ENCODE results near the gene PRR27.

Gene PRR27

DNA sequence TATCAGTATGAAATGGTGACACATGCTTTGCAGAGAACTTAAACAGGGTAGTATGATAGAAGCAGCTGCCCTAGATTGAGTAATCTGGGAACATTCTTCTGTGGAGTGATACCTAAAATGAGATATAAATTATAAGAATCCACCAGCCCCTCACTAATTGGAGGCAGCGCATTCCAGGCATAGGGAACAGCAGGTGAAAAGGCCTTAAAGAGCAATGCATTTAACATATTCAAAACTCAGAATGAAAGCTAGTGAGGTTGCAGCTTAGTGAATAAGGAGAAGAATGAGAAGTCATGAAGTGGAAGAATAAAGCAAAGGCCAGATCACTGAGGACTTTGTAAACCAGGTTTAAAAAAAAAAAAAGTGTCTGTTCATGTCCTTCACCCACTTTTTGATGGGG lies 36.5 kb downstream of the PRR27 start:
- no peaks in the 10 kb centered on the region for H3F3A ChIP-seq (ENCODE audit: insufficient read depth, low read length)
- H3K4me1 ChIP-seq (ENCODE audit: low read length): no peaks in the 10 kb centered on the region
- no peaks in the 10 kb centered on the region for H3K9me3 ChIP-seq (replicated peaks; ENCODE audit: insufficient read depth, low read length)
- no peak for DNase-seq
- no peaks in the 10 kb centered on the region for H3K27me3 ChIP-seq (replicated peaks; ENCODE audit: insufficient read depth, low read length)
- H3K4me2 ChIP-seq (ENCODE audit: low read depth, low read length): no peak overlapping the region
- TF ChIP-seq EZH2 (optimal IDR thresholded peaks at IDR 0.05; ENCODE audit: low read depth, low read length): no peak
- no peak for TF ChIP-seq EZH2phosphoT487 (IDR thresholded peaks at IDR 0.05; ENCODE audit: low read length)
- TF ChIP-seq, protein P1, sequence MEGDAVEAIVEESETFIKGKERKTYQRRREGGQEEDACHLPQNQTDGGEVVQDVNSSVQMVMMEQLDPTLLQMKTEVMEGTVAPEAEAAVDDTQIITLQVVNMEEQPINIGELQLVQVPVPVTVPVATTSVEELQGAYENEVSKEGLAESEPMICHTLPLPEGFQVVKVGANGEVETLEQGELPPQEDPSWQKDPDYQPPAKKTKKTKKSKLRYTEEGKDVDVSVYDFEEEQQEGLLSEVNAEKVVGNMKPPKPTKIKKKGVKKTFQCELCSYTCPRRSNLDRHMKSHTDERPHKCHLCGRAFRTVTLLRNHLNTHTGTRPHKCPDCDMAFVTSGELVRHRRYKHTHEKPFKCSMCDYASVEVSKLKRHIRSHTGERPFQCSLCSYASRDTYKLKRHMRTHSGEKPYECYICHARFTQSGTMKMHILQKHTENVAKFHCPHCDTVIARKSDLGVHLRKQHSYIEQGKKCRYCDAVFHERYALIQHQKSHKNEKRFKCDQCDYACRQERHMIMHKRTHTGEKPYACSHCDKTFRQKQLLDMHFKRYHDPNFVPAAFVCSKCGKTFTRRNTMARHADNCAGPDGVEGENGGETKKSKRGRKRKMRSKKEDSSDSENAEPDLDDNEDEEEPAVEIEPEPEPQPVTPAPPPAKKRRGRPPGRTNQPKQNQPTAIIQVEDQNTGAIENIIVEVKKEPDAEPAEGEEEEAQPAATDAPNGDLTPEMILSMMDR (IDR thresholded peaks at IDR 0.05; ENCODE audit: low read length): no peak
- H2AFZ ChIP-seq (ENCODE audit: low read length): no peak overlapping the region
- no peak overlapping the region for H3K4me3 ChIP-seq (ENCODE audit: low read length)
- no peaks in the 10 kb centered on the region for H3K79me2 ChIP-seq (ENCODE audit: low read length)
- no peak overlapping the region for H3K9ac ChIP-seq (ENCODE audit: low read length)
- no peaks in the 10 kb centered on the region for H3K36me3 ChIP-seq (replicated peaks; ENCODE audit: insufficient read depth, low read length)
- H3K27ac ChIP-seq (ENCODE audit: low read length): no peak overlapping the region
- no peaks in the 10 kb centered on the region for H4K20me1 ChIP-seq (ENCODE audit: insufficient read depth, low read length)
- no peaks in the 10 kb centered on the region for H3K9me2 ChIP-seq (replicated peaks; ENCODE audit: insufficient read depth, low read length)

DNA sequence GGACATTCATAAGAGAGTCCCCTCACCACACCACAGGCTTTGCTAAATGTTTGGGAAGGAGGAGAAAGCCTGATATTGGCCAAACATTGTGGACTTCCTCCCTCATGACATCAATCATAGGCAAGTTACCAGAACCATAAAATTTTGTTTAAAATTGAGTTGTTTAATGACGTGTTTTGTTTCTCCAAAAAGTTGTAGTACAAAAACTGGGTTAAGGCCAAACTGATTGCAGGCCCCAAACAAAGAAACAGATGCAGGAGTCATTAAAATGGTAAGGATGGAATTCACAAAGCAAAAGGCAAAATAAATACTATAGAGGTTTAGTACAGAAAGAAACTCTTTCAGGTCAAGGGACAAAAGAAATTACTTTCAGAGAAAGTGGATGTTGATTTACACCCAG lies 37.6 kb downstream of the PRR27 start:
- no peaks in the 10 kb centered on the region for H3K4me1 ChIP-seq (ENCODE audit: low read length)
- TF ChIP-seq, protein P1 (IDR thresholded peaks at IDR 0.05; ENCODE audit: low read length): no peak
- TF ChIP-seq EZH2 (optimal IDR thresholded peaks at IDR 0.05; ENCODE audit: low read depth, low read length): no peak
- TF ChIP-seq EZH2phosphoT487 (IDR thresholded peaks at IDR 0.05; ENCODE audit: low read length): no peak
- no peaks in the 10 kb centered on the region for H3K9me3 ChIP-seq (replicated peaks; ENCODE audit: insufficient read depth, low read length)
- no peak overlapping the region for H3K4me2 ChIP-seq (ENCODE audit: low read depth, low read length)
- H3K9ac ChIP-seq (ENCODE audit: low read length): no peak overlapping the region
- H3F3A ChIP-seq (ENCODE audit: insufficient read depth, low read length): no peaks in the 10 kb centered on the region
- no peaks in the 10 kb centered on the region for H3K27me3 ChIP-seq (replicated peaks; ENCODE audit: insufficient read depth, low read length)
- no peak overlapping the region for H3K4me3 ChIP-seq (ENCODE audit: low read length)
- H3K79me2 ChIP-seq (ENCODE audit: low read length): no peaks in the 10 kb centered on the region
- no peaks in the 10 kb centered on the region for H3K36me3 ChIP-seq (replicated peaks; ENCODE audit: insufficient read depth, low read length)
- no peak overlapping the region for H3K27ac ChIP-seq (ENCODE audit: low read length)
- no peak for DNase-seq
- H3K9me2 ChIP-seq (replicated peaks; ENCODE audit: insufficient read depth, low read length): no peaks in the 10 kb centered on the region
- no peak overlapping the region for H2AFZ ChIP-seq (ENCODE audit: low read length)
- H4K20me1 ChIP-seq (ENCODE audit: insufficient read depth, low read length): no peaks in the 10 kb centered on the region

GRCh38 chr4:70192895-70193294 lies 38.9 kb downstream of the PRR27 start:
- no peak overlapping the region for H3K4me2 ChIP-seq (ENCODE audit: low read depth, low read length)
- H3K9ac ChIP-seq (ENCODE audit: low read length): no peak overlapping the region
- H3K4me3 ChIP-seq (ENCODE audit: low read length): no peak overlapping the region
- H3K9me3 ChIP-seq (replicated peaks; ENCODE audit: insufficient read depth, low read length): no peaks in the 10 kb centered on the region
- H4K20me1 ChIP-seq (ENCODE audit: insufficient read depth, low read length): no peaks in the 10 kb centered on the region
- H3K27me3 ChIP-seq (replicated peaks; ENCODE audit: insufficient read depth, low read length): no peaks in the 10 kb centered on the region
- H3K36me3 ChIP-seq (replicated peaks; ENCODE audit: insufficient read depth, low read length): no peaks in the 10 kb centered on the region
- no peak overlapping the region for H2AFZ ChIP-seq (ENCODE audit: low read length)
- no peaks in the 10 kb centered on the region for H3F3A ChIP-seq (ENCODE audit: insufficient read depth, low read length)
- TF ChIP-seq, protein P1 (IDR thresholded peaks at IDR 0.05; ENCODE audit: low read length): no peak
- no peak overlapping the region for H3K27ac ChIP-seq (ENCODE audit: low read length)
- no peaks in the 10 kb centered on the region for H3K79me2 ChIP-seq (ENCODE audit: low read length)
- H3K9me2 ChIP-seq (replicated peaks; ENCODE audit: insufficient read depth, low read length): no peaks in the 10 kb centered on the region
- H3K4me1 ChIP-seq (ENCODE audit: low read length): no peaks in the 10 kb centered on the region
- DNase-seq: no peak

Measured in MM.1S (cell line).